ENCODE results near the gene LCP1.

DNA sequence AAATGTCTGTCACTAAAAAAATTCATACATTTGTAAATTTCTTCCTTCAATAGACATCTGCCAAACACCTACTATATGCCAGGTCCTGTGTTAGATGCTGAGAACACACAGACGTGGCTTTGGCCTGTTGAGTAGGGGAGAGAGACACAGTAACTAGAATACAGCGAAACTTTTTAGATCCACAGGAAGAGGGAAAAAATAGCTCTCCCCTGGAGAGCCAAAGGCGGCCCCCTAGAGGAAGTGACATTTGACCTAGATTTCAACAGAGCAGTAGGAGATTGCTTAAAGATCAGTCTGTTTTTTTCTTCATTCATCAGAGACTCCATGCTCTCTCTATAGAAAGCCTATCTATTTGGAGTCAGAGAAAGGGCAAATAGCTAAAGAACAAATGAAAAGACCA is 11.3 kb downstream of the LCP1 start:
- TF ChIP-seq, protein P1, sequence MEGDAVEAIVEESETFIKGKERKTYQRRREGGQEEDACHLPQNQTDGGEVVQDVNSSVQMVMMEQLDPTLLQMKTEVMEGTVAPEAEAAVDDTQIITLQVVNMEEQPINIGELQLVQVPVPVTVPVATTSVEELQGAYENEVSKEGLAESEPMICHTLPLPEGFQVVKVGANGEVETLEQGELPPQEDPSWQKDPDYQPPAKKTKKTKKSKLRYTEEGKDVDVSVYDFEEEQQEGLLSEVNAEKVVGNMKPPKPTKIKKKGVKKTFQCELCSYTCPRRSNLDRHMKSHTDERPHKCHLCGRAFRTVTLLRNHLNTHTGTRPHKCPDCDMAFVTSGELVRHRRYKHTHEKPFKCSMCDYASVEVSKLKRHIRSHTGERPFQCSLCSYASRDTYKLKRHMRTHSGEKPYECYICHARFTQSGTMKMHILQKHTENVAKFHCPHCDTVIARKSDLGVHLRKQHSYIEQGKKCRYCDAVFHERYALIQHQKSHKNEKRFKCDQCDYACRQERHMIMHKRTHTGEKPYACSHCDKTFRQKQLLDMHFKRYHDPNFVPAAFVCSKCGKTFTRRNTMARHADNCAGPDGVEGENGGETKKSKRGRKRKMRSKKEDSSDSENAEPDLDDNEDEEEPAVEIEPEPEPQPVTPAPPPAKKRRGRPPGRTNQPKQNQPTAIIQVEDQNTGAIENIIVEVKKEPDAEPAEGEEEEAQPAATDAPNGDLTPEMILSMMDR (IDR thresholded peaks at IDR 0.05 in 4 of 5, conservative IDR thresholded peaks at IDR 0.05 in 1 of 5), result no peak
- TF ChIP-seq POLR2A (IDR thresholded peaks at IDR 0.05), result no peak
